Measurements from ENCODE around the gene HSH2D.

- TF ChIP-seq GTF3C2 (IDR thresholded peaks at IDR 0.05; ENCODE audit: borderline replicate concordance, extremely low read depth, insufficient read length), result no peak
- TF ChIP-seq ASH1L (IDR thresholded peaks at IDR 0.05; ENCODE audit: borderline replicate concordance, low read depth, partially characterized antibody), result no peak
- TF ChIP-seq SIN3A (IDR thresholded peaks at IDR 0.05; ENCODE audit: borderline replicate concordance in 2 of 2, control insufficient read depth in 1 of 2, low read depth in 2 of 2, low read length in 2 of 2), result no peak
- no peak for TF ChIP-seq SMARCB1 (IDR thresholded peaks at IDR 0.05; ENCODE audit: insufficient read length, low read depth)
- no peak for TF ChIP-seq TAF1 (IDR thresholded peaks at IDR 0.05; ENCODE audit: control insufficient read depth, extremely low read depth, insufficient read depth, low read length, severe bottlenecking)
- TF ChIP-seq CREB1 (IDR thresholded peaks at IDR 0.05), result no peak
- TF ChIP-seq CREB1 (CRISPR knock-in tag; IDR thresholded peaks at IDR 0.05), result no peak
- TF ChIP-seq JUND (IDR thresholded peaks at IDR 0.05; ENCODE audit: borderline replicate concordance, low read depth, low read length), result no peak
- no peak for TF ChIP-seq JUND (tag; IDR thresholded peaks at IDR 0.05; ENCODE audit: borderline replicate concordance, low read depth, low read length)
- no peak for TF ChIP-seq TFE3 (CRISPR knock-in tag; IDR thresholded peaks at IDR 0.05)
- TF ChIP-seq MLLT1 (IDR thresholded peaks at IDR 0.05), result no peak
- no peak for TF ChIP-seq CEBPB (tag; IDR thresholded peaks at IDR 0.05)
- no peak for TF ChIP-seq ZNF277 (CRISPR knock-in tag; IDR thresholded peaks at IDR 0.05; ENCODE audit: borderline replicate concordance)
- no peak for TF ChIP-seq ZNF232 (CRISPR knock-in tag; IDR thresholded peaks at IDR 0.05)
- no peak for TF ChIP-seq COPS2 (conservative IDR thresholded peaks at IDR 0.05)
These were observed 15.6 kb upstream of the HSH2D start for GRCh38 chr19:16127776-16128371.

Measured in K562 (cell line).